Right lung (tissue), 5 donors: ENCODE measurements around the gene HMCN2. TPM values are rescaled to one million over a fixed set of nuclear protein-coding genes. Genes with fewer than 3 reads are reported as not detected.

Experiments
- DNase-seq, 2 donors: peaks; one replicate each; pipeline ENCODE4 v3.0.0-alpha.2; 2013
- polyA plus RNA-seq, 5 donors: library from polyadenylated mRNA; unstranded; fragments of 120-200 nt; gene quantifications; one replicate each; pipeline versions ENCODE4 v1.2.1 to v1.2.3, GENCODE V29; 2013; ENCODE audit warnings: inconsistent platforms in 1 of 5, low replicate concordance in 1 of 5; ENCODE audit not compliant: insufficient read length in 5 of 5, insufficient read depth in 1 of 5

HMCN2 gene
- polyA plus RNA-seq, 5 donors, result 0.21 to 2.1 (median 0.55) TPM

DNA sequence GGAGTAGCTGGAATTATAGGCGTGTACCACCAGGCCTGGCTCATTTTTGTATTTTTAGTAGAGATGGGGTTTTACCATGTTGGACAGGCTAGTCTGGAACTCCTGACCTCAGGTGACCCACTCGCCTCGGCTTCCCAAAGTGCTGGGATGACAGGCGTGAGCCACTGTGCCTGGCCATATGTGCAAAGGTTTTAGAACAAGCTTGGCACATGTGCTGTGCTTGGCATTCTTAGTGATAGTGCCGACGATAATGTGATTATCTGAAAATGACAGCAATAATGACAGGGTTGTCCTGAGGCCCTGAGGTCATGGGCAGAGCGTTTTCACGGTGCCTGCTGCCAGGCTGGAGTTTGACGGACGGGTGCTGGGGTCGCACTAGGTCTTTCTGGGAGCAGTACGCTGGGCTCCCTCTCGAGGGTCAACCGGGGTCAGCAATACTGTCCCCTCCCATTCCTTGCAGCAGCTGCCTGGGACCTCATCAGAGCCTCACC is 42.6 kb downstream of the HMCN2 start:
- DNase-seq, result no peak

DNA sequence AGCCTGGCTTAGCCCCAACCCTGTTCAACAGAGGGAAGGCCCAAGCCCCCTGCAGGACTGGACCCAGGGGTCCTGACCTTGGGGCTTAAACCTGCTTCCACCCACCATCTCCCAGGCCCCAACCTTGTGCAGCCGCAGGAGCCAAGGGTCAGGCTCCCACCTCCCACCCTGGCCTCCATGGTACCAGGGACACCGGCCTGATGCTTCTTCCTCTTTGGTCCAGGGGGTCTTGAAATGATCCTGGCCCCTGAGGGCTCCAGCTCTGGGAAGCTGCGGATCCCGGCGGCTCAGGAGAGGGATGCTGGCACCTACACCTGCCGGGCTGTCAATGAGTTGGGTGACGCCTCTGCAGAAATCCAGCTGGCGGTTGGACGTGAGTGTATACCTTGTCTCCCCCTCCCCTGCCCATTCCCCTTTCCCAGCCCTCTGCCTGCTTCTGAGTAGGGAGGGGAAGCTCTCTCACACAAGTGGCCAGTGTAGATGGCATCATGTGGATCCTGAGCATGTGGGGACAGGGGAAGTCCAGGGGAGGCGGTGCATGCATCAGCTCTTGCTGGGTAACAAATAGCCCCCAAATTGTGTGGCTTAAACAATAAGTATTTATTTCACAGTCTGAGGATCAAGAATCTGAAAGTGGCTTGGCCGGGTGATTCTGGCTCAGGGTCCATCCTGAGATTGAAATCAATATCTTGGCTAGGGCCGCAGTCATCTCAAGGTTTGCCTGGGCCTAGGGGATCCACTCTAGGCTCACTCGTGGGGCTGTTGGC is 44.3 kb downstream of the HMCN2 start:
- DNase-seq, result no peak

DNA sequence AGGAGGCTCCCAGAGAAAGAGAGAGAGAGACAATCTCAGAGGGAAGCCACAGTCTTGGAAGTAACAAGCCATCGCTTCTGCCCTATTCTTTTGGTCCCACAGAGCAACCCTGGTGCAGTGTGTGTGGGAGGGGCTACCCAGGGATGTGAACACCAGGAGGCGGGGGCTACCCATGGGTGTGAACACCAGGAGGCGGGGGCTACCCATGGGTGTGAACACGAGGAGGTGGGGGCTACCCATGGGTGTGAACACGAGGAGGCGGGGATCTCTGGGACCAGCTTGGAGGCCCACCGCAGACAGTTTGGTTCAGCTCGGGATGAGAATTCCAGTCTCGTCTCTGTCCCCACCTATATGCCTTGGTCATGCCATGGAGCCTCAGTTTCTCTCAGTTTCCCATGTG is 44.9 kb downstream of the HMCN2 start:
- no peak for DNase-seq

DNA sequence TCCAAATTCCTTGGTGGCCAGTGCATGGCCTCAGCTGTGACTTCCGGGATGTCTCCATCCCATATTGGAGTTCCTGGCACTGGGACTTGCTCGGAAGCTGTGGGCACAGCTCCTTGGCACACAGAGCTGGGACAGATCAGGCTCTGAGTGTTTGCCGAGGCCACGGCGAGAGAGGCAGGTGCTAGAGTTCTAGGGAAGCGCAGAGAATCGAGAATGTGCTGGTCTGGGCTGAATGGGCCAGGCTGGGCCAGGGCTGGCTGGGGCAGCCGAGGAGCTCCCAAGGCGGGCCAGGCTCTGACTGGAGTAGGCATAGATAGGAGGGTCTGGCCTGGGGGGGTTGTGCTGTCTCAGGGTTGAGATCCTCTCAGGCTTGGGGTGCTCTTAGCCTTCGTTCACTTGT is 45.4 kb downstream of the HMCN2 start:
- DNase-seq, result no peak

DNA sequence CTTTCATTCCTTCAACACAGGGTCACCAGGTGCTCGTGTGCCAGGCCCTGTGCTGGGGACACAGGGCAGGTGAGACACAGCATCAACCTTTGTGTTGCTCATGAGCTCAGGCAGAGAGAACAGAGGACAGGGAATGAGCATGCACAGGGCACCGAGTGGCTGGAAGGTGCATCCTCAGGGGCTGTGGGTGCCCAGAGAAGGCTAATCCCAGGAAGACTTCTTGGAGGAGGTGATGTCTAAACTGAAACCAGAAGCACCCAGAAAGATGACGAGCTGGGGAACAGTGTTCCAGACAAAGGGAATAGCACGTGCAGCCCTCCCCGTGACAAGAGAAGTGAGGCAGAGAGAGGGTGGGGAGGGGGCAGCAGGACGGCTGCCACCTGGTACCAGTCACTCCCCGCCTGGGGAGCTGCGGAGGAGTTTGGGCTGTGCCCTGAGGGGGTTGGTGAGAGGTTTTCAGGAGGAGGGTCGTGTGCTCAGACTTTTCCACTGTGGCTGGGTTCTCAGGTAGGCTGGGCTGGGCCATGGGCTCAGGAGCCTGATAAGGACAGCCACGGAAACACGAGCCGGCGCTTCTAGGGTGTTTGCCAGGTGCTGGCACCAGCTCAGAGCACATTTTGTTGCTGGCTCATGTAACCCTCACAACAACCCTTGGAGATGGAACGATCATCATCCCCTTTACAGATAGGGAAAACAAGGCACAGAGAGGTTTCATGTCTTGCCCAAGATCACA is 46.0 kb downstream of the HMCN2 start:
- DNase-seq, result no peak

DNA sequence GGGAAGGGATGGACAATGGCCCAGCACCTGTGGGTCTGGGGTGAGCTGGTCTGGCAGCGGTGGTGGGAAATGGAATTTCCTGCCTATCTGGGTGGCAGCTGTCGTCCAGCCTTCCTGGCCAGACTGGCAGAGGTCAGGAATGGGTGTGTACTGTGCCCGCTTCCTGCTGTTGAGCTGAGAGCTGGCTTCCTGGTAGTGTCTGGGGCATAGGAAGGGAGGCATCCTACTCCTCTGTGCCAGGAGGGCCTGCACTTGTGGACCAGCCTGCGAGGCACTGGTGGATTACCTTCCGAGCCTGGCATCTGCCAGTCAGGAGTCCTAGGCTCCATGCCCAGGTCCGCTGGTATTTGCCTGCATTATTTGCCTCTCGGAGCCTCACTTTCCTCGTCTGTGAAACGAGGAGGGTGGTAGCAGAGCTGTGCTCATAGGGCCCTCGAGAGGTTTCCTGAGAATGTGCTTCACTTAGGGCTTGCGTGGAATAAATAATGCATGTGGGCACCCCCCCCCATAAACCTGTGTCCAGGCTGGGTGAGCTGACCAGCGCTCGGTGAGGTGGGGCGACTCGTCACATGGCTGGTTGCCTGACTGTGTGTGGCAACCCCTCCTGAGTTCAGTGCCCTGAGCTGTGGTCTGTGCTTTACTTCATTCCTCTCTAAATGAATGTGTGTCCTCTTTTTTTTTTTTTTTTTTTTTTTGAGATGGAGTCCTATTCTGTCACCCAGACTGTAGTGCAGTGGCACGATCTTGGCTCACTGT is 47.7 kb downstream of the HMCN2 start:
- DNase-seq, result no peak

DNA sequence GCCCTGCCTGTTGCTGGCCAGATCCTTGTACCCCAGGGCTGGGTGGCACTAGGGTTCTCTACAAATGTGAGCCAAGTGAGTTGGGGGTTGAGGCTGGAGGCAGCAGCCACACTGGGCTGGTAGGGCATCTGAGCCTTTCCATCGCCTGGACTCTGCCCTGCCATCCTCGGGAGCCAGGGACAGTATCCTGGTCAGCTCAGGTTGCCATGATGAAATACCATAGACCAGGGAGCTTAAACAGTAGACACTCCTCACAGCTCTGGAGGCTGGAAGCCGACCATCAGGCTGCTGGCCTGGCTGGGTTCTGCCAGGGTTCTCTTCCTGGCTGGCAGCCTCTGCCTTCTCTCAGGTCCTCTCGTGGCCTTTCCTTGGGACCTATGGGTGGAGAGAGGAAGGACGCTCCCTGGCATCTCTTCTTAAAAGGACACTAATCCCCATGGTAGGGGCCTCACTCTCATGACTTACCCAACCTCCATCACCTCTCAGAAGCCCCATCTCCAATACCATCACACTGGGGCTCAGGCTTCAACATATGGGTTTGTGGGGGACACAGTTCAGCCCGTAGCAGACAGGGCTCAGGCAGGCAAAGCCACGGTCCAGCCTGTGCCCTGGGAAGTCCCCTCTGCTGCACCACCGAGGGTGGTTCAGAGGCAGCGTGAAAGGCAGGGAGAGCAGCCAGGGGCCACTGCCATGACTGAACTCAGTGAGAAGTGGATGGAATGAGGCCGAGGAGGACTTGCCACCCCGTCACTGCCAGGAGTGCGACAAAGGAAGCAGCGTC is 50.1 kb downstream of the HMCN2 start:
- DNase-seq, result no peak

DNA sequence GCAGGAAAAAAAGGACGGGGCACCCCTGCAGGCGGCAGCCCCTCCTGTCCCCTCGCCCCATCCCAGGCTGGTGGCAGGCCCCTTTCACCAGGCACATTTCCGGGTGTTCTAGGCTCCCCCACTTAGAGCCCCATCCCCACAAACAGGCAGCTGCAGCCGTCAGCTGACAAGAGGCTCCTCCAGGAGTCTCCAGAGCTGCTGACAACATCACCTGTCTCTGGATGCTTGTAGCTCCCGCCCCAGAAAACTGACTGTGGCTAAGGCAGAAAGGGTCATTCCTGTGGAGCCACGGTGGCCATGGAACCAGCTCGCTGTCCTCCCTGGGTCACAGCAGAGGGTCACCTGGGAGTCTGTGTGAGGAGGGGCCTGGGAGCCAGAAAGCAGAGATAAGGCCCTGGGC is 50.9 kb downstream of the HMCN2 start:
- no peak for DNase-seq

DNA sequence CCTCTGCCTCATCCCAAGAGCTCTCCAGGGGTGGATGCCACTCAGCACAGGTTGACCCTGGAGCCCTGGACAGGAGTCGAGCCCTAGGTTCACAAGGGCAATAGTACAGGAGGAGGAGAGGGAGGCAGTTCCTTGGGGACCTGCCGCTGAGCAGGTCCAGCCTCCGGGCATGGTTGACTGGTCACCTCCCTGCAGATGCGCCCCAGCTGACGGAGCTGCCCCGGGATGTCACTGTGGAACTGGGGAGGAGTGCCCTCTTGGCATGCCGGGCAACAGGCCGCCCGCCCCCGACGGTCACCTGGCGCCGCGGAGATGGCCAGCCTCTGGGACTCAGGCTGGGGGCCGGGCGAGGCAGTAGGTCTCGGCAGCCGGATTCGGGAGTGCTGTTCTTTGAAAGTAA is 53.7 kb downstream of the HMCN2 start:
- DNase-seq, result no peak

DNA sequence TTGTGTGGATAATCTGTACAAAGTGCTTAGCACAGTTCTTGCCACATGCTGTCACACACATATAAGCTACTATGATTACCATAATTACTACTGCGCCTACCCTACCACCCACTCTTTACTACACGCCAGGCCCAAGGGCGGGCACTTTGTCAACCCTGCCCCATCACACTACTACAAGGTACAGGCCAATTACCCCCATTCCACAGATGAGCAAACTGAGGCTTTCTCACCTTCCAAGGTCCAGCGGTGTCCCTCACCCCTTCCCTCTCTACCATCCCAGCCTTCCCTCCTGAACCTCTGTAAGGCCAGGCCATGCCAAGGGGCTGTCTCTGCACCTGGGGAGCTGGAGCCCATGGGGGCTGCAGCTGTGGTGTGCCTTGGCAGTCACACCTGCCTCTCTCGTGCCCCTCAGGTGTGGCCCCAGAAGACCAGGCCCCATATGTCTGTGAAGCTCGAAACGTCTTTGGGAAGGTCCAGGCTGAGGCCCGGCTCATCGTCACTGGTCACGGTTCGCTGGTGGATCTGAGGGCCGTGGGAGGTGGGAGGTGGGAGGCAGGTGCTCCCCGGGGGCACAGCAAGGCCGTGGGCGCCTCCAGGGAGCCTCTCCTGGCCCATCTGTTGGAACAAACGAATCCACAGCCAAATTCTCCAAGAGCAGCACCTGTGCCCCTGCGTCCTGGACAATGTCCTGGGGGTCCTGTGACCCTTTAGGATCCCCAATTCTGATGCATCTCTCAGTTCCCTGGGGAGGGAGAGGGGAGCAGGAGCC is 54.6 kb downstream of the HMCN2 start:
- no peak for DNase-seq

DNA sequence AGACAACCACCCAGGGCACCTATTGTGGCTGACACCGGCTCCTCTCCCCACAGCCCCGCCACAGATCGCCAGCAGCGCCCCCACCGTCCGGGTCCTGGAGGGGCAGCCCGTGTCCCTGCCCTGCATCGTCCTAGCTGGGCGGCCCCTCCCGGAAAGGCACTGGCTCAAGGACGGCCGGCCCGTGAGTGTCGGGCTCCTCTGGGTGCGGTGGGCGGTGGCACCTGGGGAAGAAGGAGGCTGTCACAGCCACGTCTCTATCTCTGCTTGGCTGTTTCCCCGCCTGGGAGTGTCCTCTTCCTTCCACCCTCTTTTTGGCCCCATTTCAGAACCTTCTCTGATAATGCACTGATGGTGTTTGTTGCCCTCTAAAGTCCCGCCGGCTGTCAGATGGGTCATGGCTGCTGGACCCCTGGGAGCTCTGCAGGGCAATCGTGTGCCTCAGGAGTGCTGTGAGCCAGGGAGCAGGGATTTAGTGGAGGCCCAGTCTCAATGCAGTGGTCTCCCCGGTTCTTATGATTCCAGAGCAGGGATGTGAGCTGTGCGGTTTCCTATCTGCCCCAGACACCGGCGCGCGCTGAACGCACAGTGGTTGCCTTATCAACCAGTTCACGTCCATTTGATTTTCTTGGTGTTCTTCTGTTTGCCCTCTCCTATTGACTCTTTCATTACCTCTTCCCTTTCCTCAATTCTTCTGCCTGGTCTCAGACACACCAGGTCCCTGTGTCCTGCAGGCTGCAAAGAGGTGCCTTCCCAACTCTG is 55.3 kb downstream of the HMCN2 start:
- DNase-seq, result no peak

DNA sequence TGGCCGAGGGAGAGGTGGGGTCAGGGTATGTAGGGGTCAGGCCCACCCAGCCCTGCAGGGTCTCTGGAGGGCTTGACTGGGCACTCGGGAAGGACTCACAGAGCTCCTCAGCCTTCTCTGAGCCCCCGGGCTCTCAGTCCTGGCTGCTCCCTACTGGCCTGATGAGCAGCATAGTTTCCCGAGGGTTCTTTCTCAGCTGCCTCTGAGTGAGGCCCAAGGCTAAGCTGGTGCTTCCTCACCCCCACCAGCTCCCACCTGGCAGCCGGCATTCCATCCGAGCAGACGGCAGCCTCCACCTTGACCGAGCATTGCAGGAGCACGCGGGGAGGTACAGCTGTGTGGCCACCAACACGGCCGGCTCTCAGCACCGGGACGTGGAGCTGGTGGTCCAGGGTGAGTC is 56.0 kb downstream of the HMCN2 start:
- no peak for DNase-seq

DNA sequence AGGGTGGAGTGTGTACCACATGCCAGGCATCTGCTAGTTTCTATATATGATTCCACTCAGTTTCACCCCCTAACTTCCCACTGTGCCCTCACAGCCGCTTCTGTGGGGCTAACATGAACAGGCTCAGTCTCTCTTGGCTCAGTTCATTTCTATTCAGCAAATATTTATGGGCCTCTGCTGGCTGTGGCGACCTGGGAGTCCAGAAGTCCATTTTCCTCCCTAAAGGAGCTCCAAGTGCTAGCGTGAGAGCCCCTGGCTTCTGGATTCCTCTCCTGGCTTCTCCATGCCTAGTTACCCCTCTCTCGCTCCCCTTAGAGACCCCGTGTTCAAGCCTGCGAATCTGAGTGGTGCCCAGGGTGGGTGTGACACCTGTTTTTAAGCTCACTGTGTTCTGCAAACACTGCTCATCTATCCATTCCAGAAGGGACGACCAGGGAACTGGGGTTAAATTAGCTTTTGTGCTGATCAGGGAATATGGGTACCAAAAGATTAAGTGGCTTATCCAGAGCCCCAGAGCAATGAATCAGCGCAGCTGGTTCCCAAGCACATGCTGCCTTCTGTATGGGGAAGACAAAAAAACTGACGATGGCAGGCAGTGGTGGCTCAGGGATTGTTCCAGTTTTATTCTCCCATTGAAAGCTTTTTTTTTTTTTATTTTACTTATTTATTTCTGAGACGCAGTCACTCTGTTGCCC is 57.6 kb downstream of the HMCN2 start:
- DNase-seq, result no peak

DNA sequence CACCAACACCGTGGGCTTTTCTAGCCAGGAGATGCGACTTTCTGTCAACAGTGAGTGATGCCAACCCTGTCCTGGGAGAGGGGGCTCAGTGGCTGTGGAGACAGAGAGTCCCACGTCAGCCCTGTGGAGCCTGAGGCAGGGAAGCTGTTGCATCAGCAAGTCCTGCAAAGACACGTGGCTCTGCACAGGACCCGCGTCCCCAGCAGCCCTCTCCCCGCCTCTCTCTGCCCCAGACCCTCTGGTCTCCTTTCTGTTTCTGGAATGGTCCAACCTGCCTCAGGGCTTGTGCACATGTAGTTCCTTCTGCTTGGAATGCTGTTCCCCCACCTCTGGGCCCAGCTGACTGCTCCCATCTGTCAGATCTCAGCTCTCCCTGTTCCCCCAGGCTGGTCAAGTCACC is 60.4 kb downstream of the HMCN2 start:
- DNase-seq, result no peak

DNA sequence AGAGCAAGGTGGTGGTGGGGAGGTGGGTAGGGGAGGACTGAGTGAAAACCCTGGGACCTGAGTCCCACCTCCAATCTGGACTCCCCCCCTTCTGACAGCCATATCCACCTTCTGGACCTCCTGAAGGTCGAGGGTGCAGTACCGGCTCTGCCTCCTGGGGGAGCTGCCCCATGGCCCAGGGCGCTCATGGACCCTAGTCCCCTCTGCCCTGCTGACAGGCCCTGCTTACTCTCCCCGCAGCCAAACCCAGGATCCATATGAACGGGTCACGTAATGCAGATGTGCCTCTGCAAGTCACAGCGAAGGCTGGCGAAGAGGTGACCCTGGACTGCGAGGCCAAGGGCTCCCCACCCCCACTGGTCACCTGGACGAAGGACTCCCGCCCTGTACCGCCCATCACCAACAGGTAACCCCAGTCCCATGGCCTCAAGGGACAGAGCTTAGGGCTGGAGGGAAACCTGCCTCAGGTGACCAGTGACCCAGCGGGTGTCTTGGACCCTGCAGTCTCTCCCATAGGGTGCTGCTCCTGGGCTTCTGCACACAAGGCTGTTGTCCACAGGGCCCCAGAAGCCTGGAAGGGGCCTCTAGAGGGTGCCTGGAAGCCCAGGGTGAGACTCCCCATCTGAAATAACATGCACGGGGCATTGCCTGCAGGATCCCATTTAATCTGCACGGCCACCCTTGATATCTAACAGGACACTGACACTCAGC is 61.7 kb downstream of the HMCN2 start:
- DNase-seq, result no peak

DNA sequence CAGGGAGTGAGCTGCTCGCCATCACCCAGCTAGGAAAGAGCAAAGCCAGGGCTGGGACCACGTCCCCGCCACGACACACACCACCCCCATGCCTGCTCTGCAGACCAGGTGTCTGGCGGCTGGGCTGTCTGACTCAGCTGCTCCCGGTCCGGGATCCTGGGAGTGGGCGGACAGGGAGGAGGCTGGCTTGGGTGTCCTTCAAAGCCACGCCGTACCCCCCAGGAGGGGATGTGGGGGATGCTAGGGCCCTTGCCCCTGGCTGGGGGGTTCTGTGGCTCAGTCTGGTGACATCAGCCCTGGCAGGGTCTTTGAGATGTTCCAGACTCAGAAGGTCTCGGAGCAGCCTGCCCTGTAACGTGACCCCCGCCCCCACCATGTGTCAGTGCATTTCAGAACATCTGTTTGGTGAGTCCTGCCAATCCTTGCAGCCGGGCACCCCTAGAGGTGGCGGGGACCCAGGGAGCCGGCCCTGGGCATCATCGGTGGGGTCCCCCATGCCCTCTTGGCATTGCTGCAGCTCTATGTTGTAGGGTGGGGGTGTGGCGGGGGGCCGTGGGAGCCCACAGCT is 62.3 kb downstream of the HMCN2 start:
- no peak for DNase-seq

DNA sequence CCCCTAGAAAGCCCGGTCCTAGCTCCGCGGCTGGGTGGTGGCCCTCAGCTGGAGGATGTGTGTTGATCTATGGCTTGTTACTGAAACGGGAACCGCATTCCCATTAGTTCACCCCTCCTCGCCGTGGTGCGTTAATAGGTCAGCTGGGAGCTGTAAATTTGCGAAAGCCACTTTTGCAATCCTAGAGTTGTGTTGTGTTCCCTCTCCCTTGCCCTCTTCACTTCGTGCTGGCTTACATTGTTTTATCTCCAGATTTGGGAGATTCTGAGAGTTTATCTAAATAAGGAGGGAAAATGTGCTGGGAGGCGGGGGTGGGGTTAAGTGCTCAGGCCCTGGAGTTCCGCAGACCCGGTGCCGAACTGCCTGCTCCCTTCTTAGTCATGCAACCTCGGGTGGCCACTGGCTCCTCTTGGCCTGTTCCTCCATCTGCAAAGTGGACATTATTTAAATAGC is 62.8 kb downstream of the HMCN2 start:
- DNase-seq, result no peak

DNA sequence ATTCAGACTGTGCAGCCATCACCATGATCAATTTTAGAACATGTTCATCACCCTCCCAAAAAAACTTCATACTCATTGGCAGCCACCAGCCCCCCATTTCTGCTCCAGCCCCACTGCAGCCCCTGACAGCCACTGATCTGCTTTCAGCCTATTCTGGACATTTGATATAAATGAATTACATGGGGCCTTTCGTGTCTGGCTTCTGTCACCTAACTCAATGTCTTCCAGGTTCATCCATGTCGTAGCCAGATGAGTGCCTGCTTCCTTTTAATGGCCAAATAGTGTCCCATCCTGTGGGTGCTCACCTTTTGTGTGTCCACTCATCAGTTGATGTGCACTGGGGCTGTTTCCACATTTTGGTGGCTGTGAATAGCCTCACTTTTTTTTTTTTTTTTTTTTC is 63.5 kb downstream of the HMCN2 start:
- no peak for DNase-seq
